Measurements from ENCODE around the gene ZNF850. TPM values are rescaled to one million over a fixed set of nuclear protein-coding genes. Genes with fewer than 3 reads are reported as not detected.

The ZNF850 gene
- total RNA-seq, 1 experiment from 2014 or later = 1.4 TPM

- Histone ChIP-seq H3K4me2 (ENCODE audit: low read length) (peak overlapping the region; percentile 68), H3K27ac (ENCODE audit: low read depth, low read length) (no peak overlapping the region), H4K20me1 (ENCODE audit: insufficient read depth) (no peaks in the 10 kb centered on the region), H3K9me3 (ENCODE audit: control insufficient read depth in 1 of 2, insufficient read depth in 1 of 2, low read depth in 1 of 2, low read length in 2 of 2) (peaks cover 8 to 14% of the 10 kb centered on the region in 2 experiments; a peak in 2 of 4 replicates), H3K9ac (ENCODE audit: low read length) (no peak overlapping the region), H3K4me1 (ENCODE audit: control insufficient read depth in 1 of 2, insufficient read depth in 2 of 2, low read length in 2 of 2) (no peaks in the 10 kb centered on the region), H3K4me3 (replicated peaks in 1 of 2; ENCODE audit: low read depth in 1 of 2, low read length in 2 of 2) (peak overlapping the region in 1 of 2 experiments; percentile 59; a peak in 2 of 4 replicates), H3K36me3 (ENCODE audit: control insufficient read depth in 1 of 2, insufficient read depth in 2 of 2, low read length in 2 of 2) (no peaks in the 10 kb centered on the region), H3K27me3 (ENCODE audit: insufficient read depth, low read length) (no peaks in the 10 kb centered on the region), H2AFZ (ENCODE audit: low read depth, low read length, poor library complexity, severe bottlenecking) (no peak overlapping the region), H3K9me2 (ENCODE audit: insufficient read depth) (no peaks in the 10 kb centered on the region), H3K79me2 (ENCODE audit: insufficient read depth, low read length) (no peaks in the 10 kb centered on the region)
- TF ChIP-seq ZFX (IDR thresholded peaks at IDR 0.05) (no peak), YY1 (IDR thresholded peaks at IDR 0.05; ENCODE audit: extremely low read depth, insufficient replicate concordance, low read depth, low read length) (no peak), ATF3 (IDR thresholded peaks at IDR 0.05) (no peak)
- intact Hi-C loops (cut with micrococcal nuclease) = no loop called here
- ATAC-seq (peak; percentile 30; the same call in 1 of the 2 replicates), DNase-seq (ENCODE audit: low read depth, low spot score) (no peak)
- POLR2A ChIA-PET = no interaction called here
- BruUV-seq (replicated peaks) = no TSS peak
- CTCF ChIA-PET = no interaction called here
- RAD21 ChIA-PET (ENCODE audit: low non-redundant PET in 1 of 2, low total read pairs in 2 of 2, uncharacterized antibody in 2 of 2, unreplicated experiment in 2 of 2) = no interaction called here
Measured at GRCh38 chr19:36773223-36773579, 594 bp upstream of the ZNF850 start.

GRCh38 chr19:36771261-36772231 is 1.1 kb downstream of the ZNF850 start:
- no peaks in the 10 kb centered on the region for H4K20me1 ChIP-seq (ENCODE audit: insufficient read depth)
- H3K27me3 ChIP-seq (ENCODE audit: insufficient read depth, low read length) = no peaks in the 10 kb centered on the region
- no peaks in the 10 kb centered on the region for H3K9me2 ChIP-seq (ENCODE audit: insufficient read depth)
- peak overlapping the region; percentile 57 to 59 for H3K4me3 ChIP-seq (replicated peaks in 1 of 2; ENCODE audit: low read depth in 1 of 2, low read length in 2 of 2)
- H3K9ac ChIP-seq (ENCODE audit: low read length) = no peak overlapping the region
- no peak overlapping the region for H2AFZ ChIP-seq (ENCODE audit: low read depth, low read length, poor library complexity, severe bottlenecking)
- ChIA-PET RAD21 (ENCODE audit: low non-redundant PET in 1 of 2, low total read pairs in 2 of 2, uncharacterized antibody in 2 of 2, unreplicated experiment in 2 of 2) (no interaction called here), POLR2A (no interaction called here), CTCF (no interaction called here)
- no peaks in the 10 kb centered on the region for H3K36me3 ChIP-seq (ENCODE audit: control insufficient read depth in 1 of 2, insufficient read depth in 2 of 2, low read length in 2 of 2)
- peaks cover 8 to 11% of the 10 kb centered on the region in 2 experiments; a peak in 2 of 4 replicates for H3K9me3 ChIP-seq (ENCODE audit: control insufficient read depth in 1 of 2, insufficient read depth in 1 of 2, low read depth in 1 of 2, low read length in 2 of 2)
- no peaks in the 10 kb centered on the region for H3K79me2 ChIP-seq (ENCODE audit: insufficient read depth, low read length)
- H3K27ac ChIP-seq (ENCODE audit: low read depth, low read length) = no peak overlapping the region
- intact Hi-C loops (cut with micrococcal nuclease) = no loop called here
- BruUV-seq (replicated peaks) = no TSS peak
- no peak for ATAC-seq
- H3K4me1 ChIP-seq (ENCODE audit: control insufficient read depth in 1 of 2, insufficient read depth in 2 of 2, low read length in 2 of 2) = no peaks in the 10 kb centered on the region
- DNase-seq (ENCODE audit: low read depth, low spot score) = no peak
- peak overlapping the region; percentile 68 for H3K4me2 ChIP-seq (ENCODE audit: low read length)
- TF ChIP-seq ZNF274 (IDR thresholded peaks at IDR 0.05; ENCODE audit: low read depth, low read length) = no peak
- TF ChIP-seq TCF7L2 (IDR thresholded peaks at IDR 0.05; ENCODE audit: borderline replicate concordance, extremely low read depth, insufficient read depth, insufficient read length) = no peak
- no peak for TF ChIP-seq MAX (IDR thresholded peaks at IDR 0.05)
- no peak for TF ChIP-seq SIN3A (IDR thresholded peaks at IDR 0.05; ENCODE audit: low read depth)
- no peak for TF ChIP-seq CBX3 (IDR thresholded peaks at IDR 0.05; ENCODE audit: low read depth)
- TF ChIP-seq FOSL1 (IDR thresholded peaks at IDR 0.05; ENCODE audit: low read depth) = no peak
- TF ChIP-seq ZBTB33 (IDR thresholded peaks at IDR 0.05; ENCODE audit: extremely low read depth, insufficient replicate concordance, low read length) = no peak
- no peak for TF ChIP-seq YY1 (IDR thresholded peaks at IDR 0.05; ENCODE audit: extremely low read depth, insufficient replicate concordance, low read depth, low read length)
- no peak for TF ChIP-seq CEBPB (IDR thresholded peaks at IDR 0.05; ENCODE audit: low read depth)
- no peak for TF ChIP-seq RAD21 (IDR thresholded peaks at IDR 0.05; ENCODE audit: low read depth)

Measured in HCT116 (cell line).